GM12878 (cell line): ENCODE results near the gene ANO9. TPM values are rescaled to one million over a fixed set of nuclear protein-coding genes. Genes with fewer than 3 reads are reported as not detected.

Experiments
- ATAC-seq: fragments of 200-7000 bp; cut with Tn5 transposase; 3 replicates; pipeline ENCODE4 v1.9.1; 2020; ENCODE audit warnings: mild to moderate bottlenecking, moderate library complexity
- BruUV-seq: library from RNA; stranded (reverse); fragments of 400-500 nt; replicated peaks from 2 replicates; lab custom pipeline; 2021; lab: Mats Ljungman, UMichigan
- CTCF ChIA-PET: fragments of 300-600 bp; sonication (Branson Sonifier 250); formaldehyde crosslinking; extraction: SDS; loops from one replicate; lab custom pipeline; 2021; ENCODE audit warnings: inconsistent platforms; lab: Yijun Ruan, JAX
- POLR2A ChIA-PET: fragments of 350-600 bp; formaldehyde crosslinking; extraction: SDS; loops from one replicate; lab custom pipeline; 2021; ENCODE audit warnings: inconsistent platforms; lab: Charles Lee
- RAD21 ChIA-PET: fragments of 300-600 bp; sonication (Branson Sonifier 250); formaldehyde crosslinking; loops from one replicate; lab custom pipeline; 2023; ENCODE audit warnings: antibody characterized with exemption; ENCODE audit not compliant: unreplicated experiment; lab: Charles Lee
- SMC1A ChIA-PET: fragments of 300-600 bp; sonication (Branson Sonifier 250); formaldehyde crosslinking; loops from one replicate; lab custom pipeline; 2023; ENCODE audit not compliant: unreplicated experiment, uncharacterized antibody; lab: Charles Lee
- DNase-seq: peaks from one replicate; pipeline ENCODE4 v3.0.0-alpha.2; 2011; ENCODE audit warnings: low read depth, low spot score
- FAIRE-seq: peaks from 3 replicates; lab custom pipeline; 2011; peaks lifted over from hg19 to GRCh38; lab: Jason Lieb, UNC
- H2AFZ ChIP-seq: 2 replicates; pipeline ENCODE4 v1.6.0; 2011; ENCODE audit warnings: low read depth, low read length, control low read depth; ENCODE audit not compliant: control insufficient read depth
- H3K27ac ChIP-seq: 2 replicates; pipeline ENCODE4 v1.5.1; 2011; ENCODE audit warnings: control low read depth; ENCODE audit not compliant: control insufficient read depth, insufficient read depth
- H3K27me3 ChIP-seq, 2 experiments: replicated peaks in 1 of 2; 2 replicates each; pipeline versions ENCODE4 v1.6.0 to v1.6.1; 2011; ENCODE audit warnings: low read length in 1 of 2; ENCODE audit not compliant: control insufficient read depth in 2 of 2, insufficient read depth in 2 of 2
- H3K36me3 ChIP-seq, 2 experiments: 2 replicates each; pipeline ENCODE4 v1.5.1; 2011; ENCODE audit warnings: low read length in 1 of 2; ENCODE audit not compliant: control insufficient read depth in 2 of 2, insufficient read depth in 2 of 2
- H3K4me1 ChIP-seq: 2 replicates; pipeline ENCODE4 v1.6.1; 2011; ENCODE audit warnings: mild to moderate bottlenecking, low read length, moderate library complexity, mixed read lengths; ENCODE audit not compliant: control insufficient read depth, insufficient read depth
- H3K4me2 ChIP-seq: 2 replicates; pipeline ENCODE4 v1.6.0; 2011; ENCODE audit warnings: control low read depth; ENCODE audit not compliant: control insufficient read depth, insufficient read depth
- H3K4me3 ChIP-seq: fragments of 200-600 bp; sonication (generic); 2 replicates; pipeline ENCODE4 v1.5.1; 2016
- H3K79me2 ChIP-seq: 2 replicates; pipeline ENCODE4 v1.6.0; 2011; ENCODE audit warnings: low read length; ENCODE audit not compliant: control insufficient read depth, insufficient read depth
- H3K9ac ChIP-seq: 2 replicates; pipeline ENCODE4 v1.8.0; 2011; ENCODE audit warnings: low read length, control low read depth, mixed read lengths; ENCODE audit not compliant: control insufficient read depth, insufficient read depth
- H3K9me3 ChIP-seq: replicated peaks from 3 replicates; pipeline ENCODE4 v1.5.1; 2011; ENCODE audit warnings: mild to moderate bottlenecking, low read length; ENCODE audit not compliant: control insufficient read depth, insufficient read depth
- H4K20me1 ChIP-seq: 2 replicates; pipeline ENCODE4 v1.6.0; 2011; ENCODE audit not compliant: control insufficient read depth, insufficient read depth
- BRCA1 ChIP-seq: IDR thresholded peaks from 2 replicates; pipeline ENCODE4 v1.6.1; 2011; ENCODE audit warnings: low read depth, low read length, improper control_type of control experiment
- CBX5 ChIP-seq: sonication (generic); IDR thresholded peaks from 2 replicates; pipeline ENCODE4 v1.6.1; 2016; ENCODE audit warnings: low read depth, moderate library complexity, mild to moderate bottlenecking, inconsistent platforms
- FOS ChIP-seq: IDR thresholded peaks from 3 replicates; pipeline ENCODE4 v1.6.1; 2011; ENCODE audit warnings: borderline replicate concordance; ENCODE audit not compliant: insufficient read length; ENCODE audit errors: extremely low read depth
- JUND ChIP-seq: IDR thresholded peaks from 2 replicates; pipeline ENCODE4 v1.6.1; 2012; ENCODE audit warnings: low read depth, mild to moderate bottlenecking, low read length, improper control_type of control experiment, moderate library complexity
- ZNF217 ChIP-seq: fragments of 450-650 bp; IDR thresholded peaks from 2 replicates; pipeline ENCODE4 v1.6.1; 2017; ENCODE audit warnings: antibody characterized with exemption, mild to moderate bottlenecking
- WGBS: methylation state at CpG from one replicate; pipeline ENCODE4 v1.1.6; 2016; ENCODE audit warnings: low lambda C conversion rate; ENCODE audit not compliant: insufficient replicate concordance, insufficient coverage; ENCODE audit errors: missing lambda C conversion rate; 5-methylcytosine and 5-hydroxymethylcytosine counted together
- in situ Hi-C: fragments of 300-500 bp; cut with MboI; formaldehyde crosslinking; loops from 9 replicates; pipeline ENCODE4 v1.14.3; 2018; ENCODE audit warnings: mixed read lengths
- intact Hi-C: fragments of 100-400 bp; cut with micrococcal nuclease; formaldehyde crosslinking; loops from one replicate; pipeline ENCODE4 v1.14.2; 2022; ENCODE audit not compliant: unreplicated experiment
- polyA plus RNA-seq, 11 experiments: library from polyadenylated mRNA; depleted of rRNA in 4 of 11; unstranded in 6 of 11; stranded (reverse) in 5 of 11; fragments of >200 nt; fragmentation: Nextera tagmentation in 4 of 11; fragmentation: Illumina TruSeq in 1 of 11; extraction: Ambion mirVana in 4 of 11; extraction: Trizol in 1 of 11; gene quantifications; 1 replicate in 1 of 11; 2 replicates in 10 of 11; pipeline versions ENCODE4 v1.2.1 to v1.2.3, GENCODE V29; 2011 to 2016; ENCODE audit warnings: inconsistent platforms in 2 of 11, missing spikeins in 2 of 11, low read depth in 1 of 11
- total RNA-seq, 4 experiments: library from RNA; depleted of rRNA in 3 of 4; stranded (reverse); fragments of >200 nt in 3 of 4; fragmentation: Illumina TruSeq in 1 of 4; extraction: Trizol in 1 of 4; gene quantifications; 2 replicates each; pipeline versions ENCODE4 v1.2.1 to v1.2.3, GENCODE V29; 2013 to 2021

The ANO9 gene
- total and polyA plus RNA-seq, 10 of the 15 experiments (the other 5 are each of a cell fraction or from before 2014, with no cell fraction given): 0.21 to 42.3 (median 12.0) TPM

DNA sequence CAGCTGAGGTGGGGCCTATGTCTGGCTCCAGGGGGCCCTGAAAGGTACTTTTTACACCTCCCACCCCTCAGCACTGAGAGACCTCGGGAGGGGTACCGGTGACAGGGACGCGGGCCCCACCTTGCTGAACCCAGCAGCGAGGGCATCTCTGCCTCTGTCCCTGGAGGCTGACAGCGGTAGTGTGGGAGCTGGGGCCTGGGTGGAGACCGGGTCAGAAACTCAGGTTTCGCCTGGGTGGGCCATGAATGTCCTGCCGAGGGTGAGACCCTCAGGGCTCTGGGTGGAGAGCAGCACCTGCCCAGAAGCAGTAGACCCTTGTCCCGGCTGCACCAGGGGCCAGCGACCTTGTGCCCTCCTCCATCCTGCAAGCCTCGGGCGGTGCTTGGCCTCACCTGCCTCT, 30.5 kb upstream of the ANO9 start (continued):
- TF ChIP-seq ZNF217: no peak

DNA sequence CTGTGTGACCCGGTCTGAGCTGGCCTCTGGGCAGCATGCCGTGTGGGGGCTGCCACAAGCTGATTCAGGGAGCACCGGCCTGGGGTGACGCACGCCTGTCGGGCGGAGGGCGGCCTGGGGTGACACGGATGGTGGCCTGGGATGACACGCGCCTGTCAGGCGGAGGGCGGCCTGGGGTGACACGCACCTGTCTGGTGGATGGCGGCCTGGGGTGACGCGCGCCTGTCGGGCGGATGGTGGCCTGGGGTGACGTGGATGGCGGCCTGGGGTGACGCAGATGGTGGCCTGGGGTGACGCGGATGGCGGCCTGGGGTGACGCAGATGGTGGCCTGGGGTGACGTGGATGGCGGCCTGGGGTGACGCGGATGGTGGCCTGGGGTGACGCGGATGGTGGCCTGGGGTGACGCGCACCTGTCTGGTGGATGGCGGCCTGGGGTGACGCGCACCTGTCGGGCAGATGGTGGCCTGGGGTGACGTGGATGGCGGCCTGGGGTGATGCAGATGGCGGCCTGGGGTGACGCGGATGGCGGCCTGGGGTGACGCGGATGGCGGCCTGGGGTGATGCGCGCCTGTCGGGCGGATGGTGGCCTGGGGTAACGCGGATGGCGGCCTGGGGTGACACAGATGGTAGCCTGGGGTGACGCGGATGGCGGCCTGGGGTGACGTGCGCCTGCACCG, 29.8 kb upstream of the ANO9 start:
- H2AFZ ChIP-seq: no peak overlapping the region
- no peaks in the 10 kb centered on the region for H3K4me1 ChIP-seq
- in situ Hi-C loops: no loop called here
- POLR2A ChIA-PET: no interaction called here
- intact Hi-C loops: no loop called here
- SMC1A ChIA-PET: no interaction called here
- no peak overlapping the region for H3K27ac ChIP-seq
- H3K4me2 ChIP-seq: no peak overlapping the region
- no peak for DNase-seq
- RAD21 ChIA-PET: no interaction called here
- CTCF ChIA-PET: no interaction called here
- no peaks in the 10 kb centered on the region for H3K9me3 ChIP-seq
- no peaks in the 10 kb centered on the region for H3K27me3 ChIP-seq
- H3K36me3 ChIP-seq: no peaks in the 10 kb centered on the region; a peak in 1 of 4 replicates
- no peaks in the 10 kb centered on the region for H3K79me2 ChIP-seq
- no peaks in the 10 kb centered on the region for H4K20me1 ChIP-seq
- ATAC-seq: no peak
- no TSS peak for BruUV-seq
- whole genome bisulfite sequencing: 95% methylated on average over 33 of the region's 61 CpGs
- no peak for FAIRE-seq
- TF ChIP-seq BRCA1 (no peak), CBX5 (no peak), FOS (no peak), JUND (no peak)
- no peak overlapping the region for H3K9ac ChIP-seq
- H3K4me3 ChIP-seq: no peak overlapping the region
